ENCODE data around the gene FAM193A.

The FAM193A gene

DNA sequence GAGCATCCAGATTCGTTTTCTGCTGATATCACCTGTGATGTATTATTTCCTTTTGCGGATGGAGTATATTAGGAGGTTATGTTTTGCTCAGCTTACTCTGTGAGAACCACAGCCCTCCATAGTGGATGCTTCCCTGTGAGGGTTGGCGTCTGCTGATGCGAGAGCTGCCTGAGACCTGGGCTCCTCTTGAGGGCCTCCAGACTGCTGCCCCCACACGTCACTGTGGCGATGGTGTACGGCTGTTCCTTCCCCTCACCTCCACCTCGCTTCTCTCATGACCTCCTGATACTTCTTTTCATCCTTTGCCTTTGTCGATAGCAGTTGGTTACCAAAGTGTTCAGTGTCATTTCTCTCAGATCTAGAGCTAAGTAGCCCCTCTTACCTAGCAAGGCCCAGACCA, 148.0 kb downstream of the FAM193A start:
- TF ChIP-seq, protein P1, sequence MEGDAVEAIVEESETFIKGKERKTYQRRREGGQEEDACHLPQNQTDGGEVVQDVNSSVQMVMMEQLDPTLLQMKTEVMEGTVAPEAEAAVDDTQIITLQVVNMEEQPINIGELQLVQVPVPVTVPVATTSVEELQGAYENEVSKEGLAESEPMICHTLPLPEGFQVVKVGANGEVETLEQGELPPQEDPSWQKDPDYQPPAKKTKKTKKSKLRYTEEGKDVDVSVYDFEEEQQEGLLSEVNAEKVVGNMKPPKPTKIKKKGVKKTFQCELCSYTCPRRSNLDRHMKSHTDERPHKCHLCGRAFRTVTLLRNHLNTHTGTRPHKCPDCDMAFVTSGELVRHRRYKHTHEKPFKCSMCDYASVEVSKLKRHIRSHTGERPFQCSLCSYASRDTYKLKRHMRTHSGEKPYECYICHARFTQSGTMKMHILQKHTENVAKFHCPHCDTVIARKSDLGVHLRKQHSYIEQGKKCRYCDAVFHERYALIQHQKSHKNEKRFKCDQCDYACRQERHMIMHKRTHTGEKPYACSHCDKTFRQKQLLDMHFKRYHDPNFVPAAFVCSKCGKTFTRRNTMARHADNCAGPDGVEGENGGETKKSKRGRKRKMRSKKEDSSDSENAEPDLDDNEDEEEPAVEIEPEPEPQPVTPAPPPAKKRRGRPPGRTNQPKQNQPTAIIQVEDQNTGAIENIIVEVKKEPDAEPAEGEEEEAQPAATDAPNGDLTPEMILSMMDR (IDR thresholded peaks at IDR 0.05): no peak
- no peak for TF ChIP-seq ZFX (IDR thresholded peaks at IDR 0.05; ENCODE audit: borderline replicate concordance)
- no peak overlapping the region for H3K27ac ChIP-seq

DNA sequence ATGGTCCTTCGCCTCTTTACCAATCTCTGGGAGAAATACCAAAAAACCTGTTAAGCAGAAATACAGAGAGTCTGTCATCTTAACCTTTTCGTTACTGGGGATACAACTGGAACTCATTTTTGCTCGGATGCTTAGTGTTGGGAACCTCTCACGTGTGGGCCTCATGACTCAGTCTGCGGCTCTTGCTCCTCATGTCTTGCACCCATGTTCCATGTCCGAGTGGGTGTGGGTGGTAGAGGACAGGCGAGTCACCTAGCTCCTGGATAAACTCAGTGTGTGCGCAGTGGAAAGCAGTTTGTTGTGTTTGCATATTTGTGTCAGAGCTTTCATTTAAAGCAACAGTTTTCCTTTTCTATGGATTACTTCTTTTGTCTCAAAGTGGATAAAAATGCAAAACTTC, 149.1 kb downstream of the FAM193A start:
- TF ChIP-seq ZFX (IDR thresholded peaks at IDR 0.05; ENCODE audit: borderline replicate concordance): no peak
- TF ChIP-seq, protein P1 (IDR thresholded peaks at IDR 0.05): no peak
- no peak overlapping the region for H3K27ac ChIP-seq

DNA sequence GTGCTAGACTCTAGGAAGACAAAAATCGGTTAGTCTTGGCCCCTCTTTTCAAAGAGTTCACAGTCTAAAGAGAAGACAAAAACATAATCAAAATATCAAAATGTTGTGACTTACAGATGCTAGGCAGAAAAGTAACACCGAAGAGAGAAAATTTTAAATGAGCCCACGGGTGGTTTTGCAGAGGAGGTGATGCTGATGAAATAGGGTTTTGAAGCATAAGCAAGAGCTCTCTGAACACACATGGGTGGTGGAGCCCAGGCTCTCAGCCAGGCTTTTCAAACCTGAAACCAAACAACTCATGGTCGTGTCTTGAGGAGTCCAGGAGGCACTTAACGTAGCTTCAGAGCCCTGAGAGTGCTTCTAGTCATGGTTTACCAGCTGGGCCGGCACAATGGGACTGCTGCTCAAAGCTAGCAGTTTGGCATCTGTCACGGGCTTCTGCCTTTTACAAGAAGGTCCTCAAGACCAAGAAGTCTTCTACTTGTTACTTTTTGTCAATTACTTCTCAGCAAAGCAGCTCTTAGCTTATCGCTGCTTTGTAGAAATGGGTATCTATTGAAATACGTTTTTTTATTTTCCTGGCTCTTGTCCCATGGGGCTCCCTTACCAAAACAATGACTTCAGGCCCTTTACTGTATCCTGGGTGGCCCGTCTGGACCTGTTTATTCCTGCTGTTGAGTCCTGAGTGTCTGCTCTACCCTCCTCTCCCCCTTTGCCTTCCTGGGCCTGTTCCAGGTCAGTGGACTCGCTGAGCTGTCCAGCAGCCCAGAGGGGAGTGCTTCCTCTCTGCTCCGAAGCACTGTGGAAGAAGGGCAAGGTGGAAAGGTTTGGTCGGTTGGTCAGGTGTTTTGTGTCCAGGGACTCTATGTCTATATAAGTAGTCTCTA, 150.2 kb downstream of the FAM193A start:
- H3K27ac ChIP-seq: no peak overlapping the region
- TF ChIP-seq ZFX (IDR thresholded peaks at IDR 0.05; ENCODE audit: borderline replicate concordance): no peak
- TF ChIP-seq, protein P1 (IDR thresholded peaks at IDR 0.05): no peak

DNA sequence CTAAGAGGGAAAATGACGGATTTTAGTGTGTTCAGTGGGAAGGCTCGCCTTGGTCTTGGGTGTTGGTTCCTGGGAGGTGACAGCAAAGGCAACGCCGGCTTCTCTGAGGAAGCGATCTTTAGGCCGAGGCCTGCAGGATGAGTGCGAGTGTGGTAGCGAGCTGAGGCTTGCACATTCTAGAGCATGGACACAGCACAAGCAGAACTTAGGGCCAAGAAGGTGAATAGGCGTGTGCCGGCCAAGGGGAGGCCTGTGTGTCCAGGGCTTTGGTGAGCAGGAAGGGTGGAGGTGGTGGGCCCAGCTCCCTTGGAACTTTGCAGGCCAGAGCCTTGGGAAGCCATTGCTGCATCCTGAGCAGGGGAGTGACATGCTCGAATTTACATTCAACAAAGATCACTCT, 151.8 kb downstream of the FAM193A start:
- H3K27ac ChIP-seq: no peak overlapping the region
- TF ChIP-seq ZFX (IDR thresholded peaks at IDR 0.05; ENCODE audit: borderline replicate concordance): no peak
- TF ChIP-seq, protein P1 (IDR thresholded peaks at IDR 0.05): no peak

DNA sequence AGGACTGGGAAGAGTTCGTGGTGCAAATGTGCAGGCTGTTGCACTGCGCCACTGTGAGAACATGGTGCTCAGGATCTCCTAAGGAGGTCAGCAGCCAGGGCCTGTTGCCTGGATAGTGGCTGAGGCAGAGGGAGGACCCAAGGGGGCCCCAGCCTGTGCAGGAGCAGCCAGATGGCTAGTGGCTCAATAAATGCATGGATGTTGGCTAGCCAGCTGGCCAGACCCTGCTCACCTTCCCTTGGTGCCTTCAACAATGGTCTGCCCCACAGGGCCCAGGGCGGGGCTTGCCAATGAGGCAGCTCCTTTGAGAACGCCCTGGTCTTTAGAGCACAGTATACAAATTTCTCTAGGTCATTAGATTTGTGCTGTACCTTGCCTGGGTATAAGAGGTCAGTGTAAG, 152.2 kb downstream of the FAM193A start:
- no peak overlapping the region for H3K27ac ChIP-seq
- TF ChIP-seq, protein P1 (IDR thresholded peaks at IDR 0.05): no peak
- TF ChIP-seq ZFX (IDR thresholded peaks at IDR 0.05; ENCODE audit: borderline replicate concordance): no peak

DNA sequence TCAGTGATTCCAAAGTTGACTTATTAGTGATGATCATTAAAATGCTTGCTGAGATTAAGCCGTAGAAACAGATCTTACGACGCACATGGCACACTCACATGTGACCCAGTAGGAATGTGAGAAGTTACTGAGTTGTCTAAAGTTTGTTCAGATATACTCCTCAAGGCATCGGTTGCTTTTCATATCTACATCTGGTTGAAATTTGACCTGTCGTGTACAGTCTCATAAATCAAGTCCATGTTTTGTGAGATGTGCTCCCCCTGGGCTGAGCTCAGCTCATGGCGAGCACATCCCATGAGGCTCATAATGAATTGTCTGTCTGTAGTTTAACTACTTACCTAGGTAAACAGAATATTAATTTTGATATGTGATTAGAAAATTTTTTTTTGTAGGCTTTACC, 152.7 kb downstream of the FAM193A start:
- TF ChIP-seq, protein P1 (IDR thresholded peaks at IDR 0.05): no peak
- no peak for TF ChIP-seq ZFX (IDR thresholded peaks at IDR 0.05; ENCODE audit: borderline replicate concordance)
- no peak overlapping the region for H3K27ac ChIP-seq
